ENCODE data around the gene SLC27A6. TPM values are rescaled to one million over a fixed set of nuclear protein-coding genes. Genes with fewer than 3 reads are reported as not detected.

The SLC27A6 gene
- total RNA-seq, 6 donors from 2014 or later, result 0.30 to 2.7 (median 0.40) TPM; not detected in 1

- no peak overlapping the region for H3K27ac ChIP-seq
- no peak for TF ChIP-seq CTCF (IDR thresholded peaks at IDR 0.05)
- no peaks in the 10 kb centered on the region for H3K27me3 ChIP-seq
- no peaks in the 10 kb centered on the region for H3K36me3 ChIP-seq
- no peaks in the 10 kb centered on the region for H3K4me1 ChIP-seq
- no peaks in the 10 kb centered on the region for H3K9me3 ChIP-seq
- ATAC-seq (ENCODE audit: low FRiP score in 2 of 2) (no peak), DNase-seq (no peak)
- WGBS, 2 donors, result 91 to 96% methylated on average over 7 of the region's 7 CpGs
- H3K4me3 ChIP-seq, result no peak overlapping the region
These were observed 115.5 kb downstream of the SLC27A6 start for GRCh38 chr5:129080766-129081165.

GRCh38 chr5:129082225-129083136, 117.2 kb downstream of the SLC27A6 start:
- 73 to 78% methylated on average over 6 of the region's 6 CpGs for WGBS, 2 donors
- Histone ChIP-seq H3K4me1 (no peaks in the 10 kb centered on the region), H3K4me3 (no peak overlapping the region), H3K27me3 (no peaks in the 10 kb centered on the region), H3K9me3 (no peaks in the 10 kb centered on the region), H3K27ac (no peak overlapping the region), H3K36me3 (no peaks in the 10 kb centered on the region)
- DNase-seq (no peak), ATAC-seq (ENCODE audit: low FRiP score in 2 of 2) (no peak)
- TF ChIP-seq EP300 (IDR thresholded peaks at IDR 0.05) (no peak), POLR2AphosphoS5 (IDR thresholded peaks at IDR 0.05) (no peak), CTCF (IDR thresholded peaks at IDR 0.05) (no peak), POLR2A (IDR thresholded peaks at IDR 0.05) (no peak)

Other genes starting within 250 kb of the SLC27A6 start
- 10 to 100 TPM in 4 of 6 donors, 1 to 10 TPM in 2; 6.3 to 37.9 (median 20.9) TPM for gene ISOC1, start 129.3 kb downstream of the SLC27A6 start, total RNA-seq

Data from upper lobe of left lung (tissue), 6 donors.